ENCODE results near the gene ZNF358. TPM values are rescaled to one million over a fixed set of nuclear protein-coding genes. Genes with fewer than 3 reads are reported as not detected.

ZNF358 gene
- total and polyA plus RNA-seq, 2 of the 13 experiments (the other 11 are each of a cell fraction or from before 2014, with no cell fraction given), result 9.1 to 37.0 TPM

- no peak for TF ChIP-seq CEBPB (IDR thresholded peaks at IDR 0.05; ENCODE audit: borderline replicate concordance, low read depth, low read length)
- peak; percentile 72 for TF ChIP-seq SP4 (CRISPR knock-in tag; IDR thresholded peaks at IDR 0.05)
- TF ChIP-seq MTA1 (CRISPR knock-in tag; IDR thresholded peaks at IDR 0.05; ENCODE audit: borderline replicate concordance), result no peak
- peak; percentile 96 for TF ChIP-seq TP53 (CRISPR knock-in tag; conservative IDR thresholded peaks at IDR 0.05)
- TF ChIP-seq POGZ (CRISPR knock-in tag; IDR thresholded peaks at IDR 0.05), result no peak
- TF ChIP-seq ZNF772 (CRISPR knock-in tag; IDR thresholded peaks at IDR 0.05), result peak; percentile 91; the same call in 1 of the 2 replicates
- no peak for TF ChIP-seq SIN3B (IDR thresholded peaks at IDR 0.05; ENCODE audit: low read length)
- no peak for TF ChIP-seq NR3C1 (CRISPR knock-in tag; IDR thresholded peaks at IDR 0.05)
- TF ChIP-seq, protein P1, sequence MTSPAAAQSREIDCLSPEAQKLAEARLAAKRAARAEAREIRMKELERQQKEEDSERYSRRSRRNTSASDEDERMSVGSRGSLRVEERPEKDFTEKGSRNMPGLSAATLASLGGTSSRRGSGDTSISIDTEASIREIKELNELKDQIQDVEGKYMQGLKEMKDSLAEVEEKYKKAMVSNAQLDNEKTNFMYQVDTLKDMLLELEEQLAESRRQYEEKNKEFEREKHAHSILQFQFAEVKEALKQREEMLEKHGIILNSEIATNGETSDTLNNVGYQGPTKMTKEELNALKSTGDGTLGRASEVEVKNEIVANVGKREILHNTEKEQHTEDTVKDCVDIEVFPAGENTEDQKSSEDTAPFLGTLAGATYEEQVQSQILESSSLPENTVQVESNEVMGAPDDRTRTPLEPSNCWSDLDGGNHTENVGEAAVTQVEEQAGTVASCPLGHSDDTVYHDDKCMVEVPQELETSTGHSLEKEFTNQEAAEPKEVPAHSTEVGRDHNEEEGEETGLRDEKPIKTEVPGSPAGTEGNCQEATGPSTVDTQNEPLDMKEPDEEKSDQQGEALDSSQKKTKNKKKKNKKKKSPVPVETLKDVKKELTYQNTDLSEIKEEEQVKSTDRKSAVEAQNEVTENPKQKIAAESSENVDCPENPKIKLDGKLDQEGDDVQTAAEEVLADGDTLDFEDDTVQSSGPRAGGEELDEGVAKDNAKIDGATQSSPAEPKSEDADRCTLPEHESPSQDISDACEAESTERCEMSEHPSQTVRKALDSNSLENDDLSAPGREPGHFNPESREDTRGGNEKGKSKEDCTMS (CRISPR knock-in tag; conservative IDR thresholded peaks at IDR 0.05), result peak; percentile 99
- TF ChIP-seq RFX5 (IDR thresholded peaks at IDR 0.05; ENCODE audit: low read depth, low read length), result no peak
- peak; percentile 88 for TF ChIP-seq ZNF281 (CRISPR knock-in tag; IDR thresholded peaks at IDR 0.05; ENCODE audit: borderline replicate concordance)
- 0 out of 2 replicates have a peak, but pooled peaks have one; percentile 43 for TF ChIP-seq ZSCAN29 (CRISPR knock-in tag; conservative IDR thresholded peaks at IDR 0.05)
- TF ChIP-seq YEATS4 (CRISPR knock-in tag; IDR thresholded peaks at IDR 0.05; ENCODE audit: borderline replicate concordance), result peak; percentile 82; the same call in 1 of the 2 replicates
- peak; percentile 75; the same call in 1 of the 2 replicates for TF ChIP-seq ZNF691 (CRISPR knock-in tag; IDR thresholded peaks at IDR 0.05; ENCODE audit: borderline replicate concordance, low read depth)
- TF ChIP-seq ZNF512 (CRISPR knock-in tag; IDR thresholded peaks at IDR 0.05), result no peak
- peak; percentile 89 for TF ChIP-seq ARNTL (CRISPR knock-in tag; IDR thresholded peaks at IDR 0.05)
- TF ChIP-seq NRL (CRISPR knock-in tag; IDR thresholded peaks at IDR 0.05; ENCODE audit: borderline replicate concordance), result peak; percentile 91; the same call in 1 of the 2 replicates
- no peak for TF ChIP-seq ZNF207 (IDR thresholded peaks at IDR 0.05; ENCODE audit: borderline replicate concordance)
- no peak for TF ChIP-seq PCBP2 (optimal IDR thresholded peaks at IDR 0.05; ENCODE audit: low read depth, low read length, poor library complexity, severe bottlenecking)
- no peak for TF ChIP-seq ZFP36 (IDR thresholded peaks at IDR 0.05; ENCODE audit: borderline replicate concordance, low read depth, low read length, partially characterized antibody)
- peak; percentile 34; the same call in 1 of the 2 replicates for TF ChIP-seq RXRA (CRISPR knock-in tag; IDR thresholded peaks at IDR 0.05)
- TF ChIP-seq GLI4 (CRISPR knock-in tag; IDR thresholded peaks at IDR 0.05; ENCODE audit: borderline replicate concordance), result peak; percentile 100
Observed at GRCh38 chr19:7562646-7563393, 46.9 kb downstream of the ZNF358 start (continued).

All from HepG2 (cell line).